ENCODE data around the gene SCYGR7.

GRCh38 chr2:227719641-227720040 is 8.5 kb upstream of the SCYGR7 start:
- TF ChIP-seq, protein P1, sequence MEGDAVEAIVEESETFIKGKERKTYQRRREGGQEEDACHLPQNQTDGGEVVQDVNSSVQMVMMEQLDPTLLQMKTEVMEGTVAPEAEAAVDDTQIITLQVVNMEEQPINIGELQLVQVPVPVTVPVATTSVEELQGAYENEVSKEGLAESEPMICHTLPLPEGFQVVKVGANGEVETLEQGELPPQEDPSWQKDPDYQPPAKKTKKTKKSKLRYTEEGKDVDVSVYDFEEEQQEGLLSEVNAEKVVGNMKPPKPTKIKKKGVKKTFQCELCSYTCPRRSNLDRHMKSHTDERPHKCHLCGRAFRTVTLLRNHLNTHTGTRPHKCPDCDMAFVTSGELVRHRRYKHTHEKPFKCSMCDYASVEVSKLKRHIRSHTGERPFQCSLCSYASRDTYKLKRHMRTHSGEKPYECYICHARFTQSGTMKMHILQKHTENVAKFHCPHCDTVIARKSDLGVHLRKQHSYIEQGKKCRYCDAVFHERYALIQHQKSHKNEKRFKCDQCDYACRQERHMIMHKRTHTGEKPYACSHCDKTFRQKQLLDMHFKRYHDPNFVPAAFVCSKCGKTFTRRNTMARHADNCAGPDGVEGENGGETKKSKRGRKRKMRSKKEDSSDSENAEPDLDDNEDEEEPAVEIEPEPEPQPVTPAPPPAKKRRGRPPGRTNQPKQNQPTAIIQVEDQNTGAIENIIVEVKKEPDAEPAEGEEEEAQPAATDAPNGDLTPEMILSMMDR (IDR thresholded peaks at IDR 0.05; ENCODE audit: borderline replicate concordance, extremely low read depth, low read length, poor library complexity, severe bottlenecking) = no peak
- TF ChIP-seq EZH2 (IDR thresholded peaks at IDR 0.05; ENCODE audit: borderline replicate concordance, low read depth, low read length, severe bottlenecking) = no peak

Data from DND-41 (cell line).